SK-MEL-5 (cell line): Measurements from ENCODE around the gene DOC2A. TPM values are rescaled to one million over a fixed set of nuclear protein-coding genes. Genes with fewer than 3 reads are reported as not detected.
"Not testable (repeated sequence)": the region's sequence is repeated elsewhere in the genome, so short reads cannot be mapped to it uniquely, and the experiment has no call there.

Experiments
- DNase-seq: peaks from one replicate; pipeline ENCODE4 v3.0.0-alpha.2; 2016; ENCODE audit warnings: low read depth, low spot score
- in situ Hi-C: cut with HindIII; loops from 2 replicates; pipeline ENCODE4 v1.10.0; 2016; ENCODE audit warnings: low sequenced_read_pairs, high pct_unique_total_duplicates, low pct_unique_long_range_greater_than_20kb
- total RNA-seq: library from RNA; depleted of rRNA; stranded (reverse); fragments of >200 nt; shearing (Covaris generic); gene quantifications from 2 replicates; pipeline ENCODE4 v1.2.3, GENCODE V29; 2014

Gene DOC2A
- total RNA-seq, 1 experiment from 2014 or later: 2.1 TPM

GRCh38 chr16:30030011-30030685, 19.3 kb upstream of the DOC2A start:
- DNase-seq: no peak
- in situ Hi-C loops: no loop called here

GRCh38 chr16:30028438-30029076, 17.7 kb upstream of the DOC2A start:
- no peak for DNase-seq
- in situ Hi-C loops: no loop called here

GRCh38 chr16:30027588-30028437, 17.0 kb upstream of the DOC2A start:
- in situ Hi-C loops: no loop called here
- DNase-seq: no peak

GRCh38 chr16:30026449-30026848, 15.6 kb upstream of the DOC2A start:
- no peak for DNase-seq
- in situ Hi-C loops: no loop called here

GRCh38 chr16:30025574-30025973, 14.7 kb upstream of the DOC2A start:
- in situ Hi-C loops: no loop called here
- DNase-seq: no peak

- in situ Hi-C loops: no loop called here
Observed at GRCh38 chr16:30025156-30025555, 14.3 kb upstream of the DOC2A start.

GRCh38 chr16:30024451-30024850, 13.6 kb upstream of the DOC2A start:
- in situ Hi-C loops: no loop called here
- DNase-seq: no peak

More at GRCh38 chr16:30025156-30025555, 14.3 kb upstream of the DOC2A start:
- no peak for DNase-seq

- DNase-seq: no peak
- in situ Hi-C loops: no loop called here
Observed at GRCh38 chr16:30023586-30023985, 12.8 kb upstream of the DOC2A start.

- in situ Hi-C loops: no loop called here
- DNase-seq: no peak
Observed at GRCh38 chr16:30022887-30023286, 12.1 kb upstream of the DOC2A start, which contains the start of gene C16orf92. Gene C16orf92 (plus strand): TSS chr16:30023198. CDS start chr16:30023341, 143 bp downstream.

GRCh38 chr16:30018731-30019158, 7.9 kb upstream of the DOC2A start:
- in situ Hi-C loops: no loop called here
- no peak for DNase-seq

GRCh38 chr16:30017937-30018336, 7.1 kb upstream of the DOC2A start:
- DNase-seq, in situ Hi-C loops: not testable (repeated sequence)

GRCh38 chr16:30017277-30017656, 6.4 kb upstream of the DOC2A start:
- DNase-seq: no peak
- in situ Hi-C loops: no loop called here

- in situ Hi-C loops: no loop called here
- DNase-seq: no peak
Observed at GRCh38 chr16:30016555-30017276, 5.9 kb upstream of the DOC2A start.

GRCh38 chr16:30015450-30015849, 4.6 kb upstream of the DOC2A start:
- in situ Hi-C loops, DNase-seq: not testable (repeated sequence)

GRCh38 chr16:30012598-30012997, 1.8 kb upstream of the DOC2A start:
- in situ Hi-C loops, DNase-seq: not testable (repeated sequence)

GRCh38 chr16:30011714-30012504, 1.1 kb upstream of the DOC2A start:
- in situ Hi-C loops: no loop called here
- DNase-seq: no peak
